Measurements from ENCODE around the gene CCN5. TPM values are rescaled to one million over a fixed set of nuclear protein-coding genes. Genes with fewer than 3 reads are reported as not detected.

CCN5 gene
- total RNA-seq, 2 experiments from 2014 or later, result not detected

GRCh38 chr20:44730441-44730840 lies 15.3 kb downstream of the CCN5 start:
- no peak for DNase-seq (ENCODE audit: low spot score)
- TF ChIP-seq EZH2phosphoT487 (IDR thresholded peaks at IDR 0.05; ENCODE audit: borderline replicate concordance, low read depth, low read length) (no peak), CTCF (conservative IDR thresholded peaks at IDR 0.05; ENCODE audit: low read length) (no peak)
- no peak overlapping the region for H3K4me2 ChIP-seq (ENCODE audit: low read length)
- 0 out of 2 replicates have a peak, but pooled peaks cover 4% of the 10 kb centered on the region for H3K36me3 ChIP-seq (ENCODE audit: insufficient read depth, low read length)
- ChIA-PET CTCF (ENCODE audit: unreplicated experiment) (no interaction called here), POLR2A (interaction anchor here (1.1 kb wide), 1 partner anchor 46 kb away, joined by 3 read pairs; no protein-coding TSS in a partner anchor)
- no peaks in the 10 kb centered on the region for H3K9me2 ChIP-seq (ENCODE audit: insufficient read depth, low read length)
- intact Hi-C loops (cut with micrococcal nuclease; ENCODE audit: unreplicated experiment), result no loop called here
- H3K27ac ChIP-seq (ENCODE audit: low read depth, low read length, poor library complexity, severe bottlenecking), result no peak overlapping the region
- no peak overlapping the region for H2AFZ ChIP-seq (ENCODE audit: low read length)
- no peaks in the 10 kb centered on the region for H3K4me1 ChIP-seq (ENCODE audit: insufficient read depth, low read length, poor library complexity, severe bottlenecking)
- no TSS peak for BruUV-seq (replicated peaks)
- no peaks in the 10 kb centered on the region for H3K79me2 ChIP-seq (ENCODE audit: insufficient read depth, low read depth, low read length)
- no peak overlapping the region for H3K4me3 ChIP-seq (ENCODE audit: low read depth, low read length, poor library complexity, severe bottlenecking)
- H3K9me3 ChIP-seq (ENCODE audit: low read length), result no peaks in the 10 kb centered on the region
- H4K20me1 ChIP-seq (ENCODE audit: insufficient read depth, low read length), result no peaks in the 10 kb centered on the region

DNA sequence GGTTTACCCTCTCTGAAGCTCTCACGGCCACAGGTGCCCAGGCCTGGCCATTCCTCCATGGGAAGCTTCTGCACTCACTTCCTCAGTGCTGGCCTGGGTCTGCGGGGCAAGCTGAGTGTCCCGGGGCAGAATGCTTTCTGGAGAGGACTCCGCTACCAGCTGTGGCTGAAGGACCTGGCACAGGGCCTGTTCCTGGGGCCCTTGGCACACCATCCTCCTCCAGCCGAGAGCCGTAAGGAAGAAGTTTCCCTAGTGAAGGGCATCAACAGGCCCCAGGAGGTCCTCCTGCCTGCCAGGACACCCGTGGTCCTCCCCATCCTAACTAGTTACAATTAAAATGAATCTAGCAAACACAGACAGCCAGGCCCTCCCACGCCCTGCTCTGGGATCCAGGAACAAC lies 16.5 kb downstream of the CCN5 start:
- H3K4me3 ChIP-seq (ENCODE audit: low read depth, low read length, poor library complexity, severe bottlenecking), result no peak overlapping the region
- no peaks in the 10 kb centered on the region for H3K79me2 ChIP-seq (ENCODE audit: insufficient read depth, low read depth, low read length)
- CTCF ChIA-PET (ENCODE audit: unreplicated experiment), result interaction anchor here (0.9 kb wide), 1 partner anchor 20 kb away, joined by 3 read pairs; no protein-coding TSS in a partner anchor
- POLR2A ChIA-PET, result interaction anchor here (1.1 kb wide), 1 partner anchor 47 kb away, joined by 3 read pairs; no protein-coding TSS in a partner anchor
- no peaks in the 10 kb centered on the region for H4K20me1 ChIP-seq (ENCODE audit: insufficient read depth, low read length)
- peaks cover 11% of the 10 kb centered on the region for H3K4me1 ChIP-seq (ENCODE audit: insufficient read depth, low read length, poor library complexity, severe bottlenecking)
- BruUV-seq (replicated peaks), result no TSS peak
- no peak for DNase-seq (ENCODE audit: low spot score)
- H3K36me3 ChIP-seq (ENCODE audit: insufficient read depth, low read length), result 0 out of 2 replicates have a peak, but pooled peaks cover 4% of the 10 kb centered on the region
- H3K9me3 ChIP-seq (ENCODE audit: low read length), result peaks cover 3% of the 10 kb centered on the region; the same call in 1 of the 2 replicates
- H3K4me2 ChIP-seq (ENCODE audit: low read length), result no peak overlapping the region
- H3K27ac ChIP-seq (ENCODE audit: low read depth, low read length, poor library complexity, severe bottlenecking), result no peak overlapping the region
- TF ChIP-seq EZH2phosphoT487 (IDR thresholded peaks at IDR 0.05; ENCODE audit: borderline replicate concordance, low read depth, low read length), result no peak
- TF ChIP-seq CTCF (conservative IDR thresholded peaks at IDR 0.05; ENCODE audit: low read length), result no peak
- H2AFZ ChIP-seq (ENCODE audit: low read length), result no peak overlapping the region
- no peaks in the 10 kb centered on the region for H3K9me2 ChIP-seq (ENCODE audit: insufficient read depth, low read length)
- intact Hi-C loops (cut with micrococcal nuclease; ENCODE audit: unreplicated experiment), result loop anchor here (2.0 kb wide), 1 partner anchor 345 kb away; no protein-coding TSS in a partner anchor

GRCh38 chr20:44732327-44732726 lies 17.2 kb downstream of the CCN5 start:
- Histone ChIP-seq H3K4me1 (ENCODE audit: insufficient read depth, low read length, poor library complexity, severe bottlenecking) (peaks cover 17% of the 10 kb centered on the region), H2AFZ (ENCODE audit: low read length) (no peak overlapping the region), H3K27ac (ENCODE audit: low read depth, low read length, poor library complexity, severe bottlenecking) (no peak overlapping the region), H3K9me2 (ENCODE audit: insufficient read depth, low read length) (no peaks in the 10 kb centered on the region), H3K9me3 (ENCODE audit: low read length) (peaks cover 10% of the 10 kb centered on the region), H3K79me2 (ENCODE audit: insufficient read depth, low read depth, low read length) (no peaks in the 10 kb centered on the region), H4K20me1 (ENCODE audit: insufficient read depth, low read length) (no peaks in the 10 kb centered on the region), H3K4me2 (ENCODE audit: low read length) (no peak overlapping the region), H3K36me3 (ENCODE audit: insufficient read depth, low read length) (peaks cover 8% of the 10 kb centered on the region), H3K4me3 (ENCODE audit: low read depth, low read length, poor library complexity, severe bottlenecking) (no peak overlapping the region)
- DNase-seq (ENCODE audit: low spot score), result no peak
- ChIA-PET CTCF (ENCODE audit: unreplicated experiment) (interaction anchor here (0.9 kb wide), 1 partner anchor 21 kb away, joined by 3 read pairs; no protein-coding TSS in a partner anchor), POLR2A (interaction anchor here (0.6 kb wide), 1 partner anchor 28 kb away, joined by 5 read pairs; no protein-coding TSS in a partner anchor)
- intact Hi-C loops (cut with micrococcal nuclease; ENCODE audit: unreplicated experiment), result loop anchor here (2.0 kb wide), 1 partner anchor 346 kb away; no protein-coding TSS in a partner anchor
- TF ChIP-seq EZH2phosphoT487 (IDR thresholded peaks at IDR 0.05; ENCODE audit: borderline replicate concordance, low read depth, low read length), result no peak
- TF ChIP-seq CTCF (conservative IDR thresholded peaks at IDR 0.05; ENCODE audit: low read length), result no peak
- BruUV-seq (replicated peaks), result no TSS peak
